OCI-LY1 (cell line): Measurements from ENCODE around the gene CSAD.

Experiments
- H2AFZ ChIP-seq: fragments of 200-600 bp; sonication (generic), shearing (Covaris generic); 2 replicates; pipeline ENCODE4 v1.6.0; 2014; ENCODE audit warnings: antibody characterized with exemption, mild to moderate bottlenecking, low read length
- H3F3A ChIP-seq: fragments of 200-600 bp; sonication (generic), shearing (Covaris generic); 2 replicates; pipeline ENCODE4 v1.6.0; 2014; ENCODE audit warnings: mild to moderate bottlenecking, antibody characterized with exemption, low read length, moderate library complexity; ENCODE audit not compliant: insufficient read depth
- H3K27ac ChIP-seq: fragments of 200-600 bp; sonication (generic); 2 replicates; pipeline ENCODE4 v1.5.1; 2014; ENCODE audit warnings: low read length, mixed run types, mild to moderate bottlenecking, low read depth; ENCODE audit not compliant: poor library complexity, severe bottlenecking
- H3K27me3 ChIP-seq: fragments of 200-600 bp; sonication (generic); 2 replicates; pipeline ENCODE4 v1.6.0; 2014; ENCODE audit warnings: antibody characterized with exemption, mild to moderate bottlenecking, low read length, moderate library complexity; ENCODE audit not compliant: insufficient read depth
- H3K36me3 ChIP-seq: fragments of 200-600 bp; sonication (generic); 2 replicates; pipeline ENCODE4 v1.6.1; 2014; ENCODE audit warnings: mild to moderate bottlenecking, antibody characterized with exemption, low read length, moderate library complexity, mixed read lengths; ENCODE audit not compliant: insufficient read depth
- H3K4me1 ChIP-seq: fragments of 200-600 bp; sonication (generic); 2 replicates; pipeline ENCODE4 v1.5.1; 2014; ENCODE audit warnings: mild to moderate bottlenecking, low read length, moderate library complexity; ENCODE audit not compliant: insufficient read depth, severe bottlenecking
- H3K4me2 ChIP-seq: fragments of 200-600 bp; sonication (generic), shearing (Covaris generic); 2 replicates; pipeline ENCODE4 v1.6.1; 2014; ENCODE audit warnings: low read length
- H3K4me3 ChIP-seq: fragments of 200-600 bp; sonication (generic); 2 replicates; pipeline ENCODE4 v1.5.1; 2014; ENCODE audit warnings: low read length, low read depth, mild to moderate bottlenecking, mixed read lengths; ENCODE audit not compliant: poor library complexity, severe bottlenecking
- H3K79me2 ChIP-seq: fragments of 200-600 bp; shearing (Covaris generic); 2 replicates; pipeline ENCODE4 v1.6.1; 2016; ENCODE audit warnings: mixed run types, low read length, mixed read lengths; ENCODE audit not compliant: insufficient read depth
- H3K9ac ChIP-seq: fragments of 200-600 bp; sonication (generic), shearing (Covaris generic); 2 replicates; pipeline ENCODE4 v1.6.1; 2014; ENCODE audit warnings: mild to moderate bottlenecking, low read length, mixed read lengths
- H3K9me2 ChIP-seq: fragments of 200-600 bp; sonication (generic), shearing (Covaris generic); 2 replicates; pipeline ENCODE4 v1.6.1; 2014; ENCODE audit warnings: low read depth, mild to moderate bottlenecking, low read length, mixed read lengths
- H3K9me3 ChIP-seq: fragments of 200-600 bp; shearing (Covaris generic); 2 replicates; pipeline ENCODE4 v1.6.1; 2014; ENCODE audit warnings: low read length, mixed read lengths
- H4K20me1 ChIP-seq: fragments of 200-600 bp; sonication (generic), shearing (Covaris generic); 2 replicates; pipeline ENCODE4 v1.6.0; 2016; ENCODE audit warnings: mild to moderate bottlenecking, low read length; ENCODE audit not compliant: insufficient read depth
- CTCF ChIP-seq: fragments of 200-600 bp; sonication (generic), shearing (Covaris generic); IDR thresholded peaks from 2 replicates; pipeline ENCODE4 v1.5.1; 2017; ENCODE audit warnings: mild to moderate bottlenecking, antibody characterized with exemption, low read length, moderate library complexity, mixed read lengths
- EZH2 ChIP-seq: fragments of 200-600 bp; sonication (generic), shearing (Covaris generic); IDR thresholded peaks from 2 replicates; pipeline ENCODE4 v1.8.0; 2017; ENCODE audit warnings: borderline replicate concordance, mixed run types, mild to moderate bottlenecking, antibody characterized with exemption, low read length, moderate library complexity, mixed read lengths

The CSAD gene

GRCh38 chr12:53186745-53187144, 6.0 kb upstream of the CSAD start:
- H3K27ac ChIP-seq: no peak overlapping the region
- no peak overlapping the region for H3K4me2 ChIP-seq
- H3K4me3 ChIP-seq: no peak overlapping the region
- H3K27me3 ChIP-seq: no peaks in the 10 kb centered on the region
- H3F3A ChIP-seq: 0 out of 2 replicates have a peak, but pooled peaks cover 2% of the 10 kb centered on the region
- H3K9me2 ChIP-seq: no peaks in the 10 kb centered on the region
- no peak overlapping the region for H3K9ac ChIP-seq
- H2AFZ ChIP-seq: no peak overlapping the region
- H3K9me3 ChIP-seq: no peaks in the 10 kb centered on the region
- peaks cover 81% of the 10 kb centered on the region for H3K36me3 ChIP-seq
- H3K79me2 ChIP-seq: no peaks in the 10 kb centered on the region
- no peaks in the 10 kb centered on the region for H4K20me1 ChIP-seq
- TF ChIP-seq EZH2 (no peak), CTCF (no peak)
- peaks cover 18% of the 10 kb centered on the region for H3K4me1 ChIP-seq

DNA sequence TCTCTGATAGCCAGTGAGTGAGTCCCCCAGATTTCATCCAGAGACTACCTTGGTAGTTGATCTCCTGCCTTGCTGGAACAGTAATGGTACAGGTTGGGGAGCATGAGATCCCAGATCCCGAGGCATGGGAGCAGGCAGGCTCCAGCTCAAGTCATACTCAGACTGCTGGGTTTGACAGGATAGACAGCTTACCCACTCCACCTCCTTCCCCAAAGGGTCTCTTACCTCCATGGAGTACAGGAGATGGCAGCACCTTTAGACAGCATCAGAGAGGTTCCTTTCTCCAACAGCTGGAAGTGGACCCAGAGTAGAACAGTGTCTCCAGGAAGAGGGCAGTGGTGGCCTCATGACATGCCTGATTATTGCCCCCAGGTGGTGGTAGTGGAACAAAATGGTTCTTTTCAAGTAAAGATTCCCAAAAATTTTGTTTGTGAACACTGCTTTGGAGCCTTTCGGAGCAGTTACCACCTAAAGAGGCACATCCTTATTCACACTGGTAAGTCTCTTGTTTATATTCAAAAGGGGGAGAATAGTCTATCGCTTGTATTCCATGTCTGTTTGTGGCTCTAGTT, 4.9 kb upstream of the CSAD start:
- TF ChIP-seq CTCF (no peak), EZH2 (no peak)
- Histone ChIP-seq H3K4me2 (no peak overlapping the region), H3K27me3 (no peaks in the 10 kb centered on the region), H3K27ac (no peak overlapping the region), H3K79me2 (no peaks in the 10 kb centered on the region; the same call in 1 of the 2 replicates), H3K9me2 (no peaks in the 10 kb centered on the region), H3K4me1 (peaks cover 24% of the 10 kb centered on the region), H4K20me1 (no peaks in the 10 kb centered on the region), H2AFZ (no peak overlapping the region), H3K36me3 (peaks cover 74% of the 10 kb centered on the region), H3K9me3 (no peaks in the 10 kb centered on the region), H3K4me3 (no peak overlapping the region), H3F3A (0 out of 2 replicates have a peak, but pooled peaks cover 2% of the 10 kb centered on the region), H3K9ac (no peak overlapping the region)

- Histone ChIP-seq H3K36me3 (peaks cover 74% of the 10 kb centered on the region), H3K9me2 (no peaks in the 10 kb centered on the region), H3K9ac (no peak overlapping the region), H3K9me3 (no peaks in the 10 kb centered on the region), H4K20me1 (no peaks in the 10 kb centered on the region), H3K4me2 (no peak overlapping the region), H3K79me2 (no peaks in the 10 kb centered on the region; the same call in 1 of the 2 replicates), H3K27ac (no peak overlapping the region), H3K4me1 (peaks cover 27% of the 10 kb centered on the region), H3K27me3 (no peaks in the 10 kb centered on the region), H3K4me3 (no peak overlapping the region), H3F3A (0 out of 2 replicates have a peak, but pooled peaks cover 2% of the 10 kb centered on the region), H2AFZ (no peak overlapping the region)
- TF ChIP-seq CTCF (no peak), EZH2 (no peak)
Observed at GRCh38 chr12:53184828-53185227, 4.1 kb upstream of the CSAD start.
